Peyer's patch (tissue), 4 donors: Measurements from ENCODE around the gene PRPF19.
A peak's percentile ranks its signal among the peaks of the same experiment; 100 is the strongest.

Experiments used
- POLR2A ChIP-seq, 2 donors: fragments of 450-650 bp; IDR thresholded peaks; one replicate each; pipeline ENCODE4 v1.5.1; 2017; ENCODE audit warnings: antibody characterized with exemption in 2 of 2, mild to moderate bottlenecking in 2 of 2, moderate library complexity in 2 of 2
- TF ChIP-seq, protein P1 (sequence below), 6 experiments: fragments of 450-650 bp in 4 of 6; fragments of 200-600 bp in 2 of 6; sonication (generic) in 1 of 6; IDR thresholded peaks; one replicate each; pipeline ENCODE4 v1.5.1; 2017 to 2019; ENCODE audit warnings: antibody characterized with exemption in 6 of 6, mild to moderate bottlenecking in 3 of 6, moderate library complexity in 1 of 6

DNA sequence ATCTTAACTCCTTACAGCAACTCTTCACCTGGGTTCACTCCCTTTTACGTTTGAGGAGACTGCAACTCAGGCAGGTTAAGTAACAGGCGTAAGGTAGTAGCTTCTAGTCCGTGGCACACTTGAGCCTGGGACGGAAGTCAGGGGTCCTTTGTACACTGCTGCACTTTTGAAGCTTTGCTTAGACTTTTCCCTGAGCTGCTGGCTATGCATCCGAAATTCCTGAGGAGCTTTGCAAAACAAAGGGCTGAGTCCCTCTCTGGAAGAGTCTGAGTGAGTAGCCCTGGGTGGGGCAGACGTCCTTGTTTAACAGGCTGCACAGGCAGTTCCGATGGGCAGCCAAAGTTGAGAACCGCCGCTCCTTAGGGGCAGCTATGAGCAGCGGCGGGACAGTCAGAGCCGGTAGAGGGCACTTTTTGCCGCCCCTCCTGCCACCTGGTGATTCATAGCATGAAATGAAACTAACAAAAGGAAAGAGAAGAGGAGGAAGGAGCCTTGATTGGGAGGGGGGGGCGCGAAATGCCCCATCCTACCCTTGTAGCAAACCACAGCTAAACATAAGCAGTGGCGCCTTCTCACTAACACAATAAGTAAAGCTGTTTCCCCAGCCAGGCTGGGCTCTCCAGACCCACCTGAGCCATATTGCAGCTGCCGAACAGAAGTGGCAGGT lies 9.0 kb upstream of the PRPF19 start:
- TF ChIP-seq, protein P1, sequence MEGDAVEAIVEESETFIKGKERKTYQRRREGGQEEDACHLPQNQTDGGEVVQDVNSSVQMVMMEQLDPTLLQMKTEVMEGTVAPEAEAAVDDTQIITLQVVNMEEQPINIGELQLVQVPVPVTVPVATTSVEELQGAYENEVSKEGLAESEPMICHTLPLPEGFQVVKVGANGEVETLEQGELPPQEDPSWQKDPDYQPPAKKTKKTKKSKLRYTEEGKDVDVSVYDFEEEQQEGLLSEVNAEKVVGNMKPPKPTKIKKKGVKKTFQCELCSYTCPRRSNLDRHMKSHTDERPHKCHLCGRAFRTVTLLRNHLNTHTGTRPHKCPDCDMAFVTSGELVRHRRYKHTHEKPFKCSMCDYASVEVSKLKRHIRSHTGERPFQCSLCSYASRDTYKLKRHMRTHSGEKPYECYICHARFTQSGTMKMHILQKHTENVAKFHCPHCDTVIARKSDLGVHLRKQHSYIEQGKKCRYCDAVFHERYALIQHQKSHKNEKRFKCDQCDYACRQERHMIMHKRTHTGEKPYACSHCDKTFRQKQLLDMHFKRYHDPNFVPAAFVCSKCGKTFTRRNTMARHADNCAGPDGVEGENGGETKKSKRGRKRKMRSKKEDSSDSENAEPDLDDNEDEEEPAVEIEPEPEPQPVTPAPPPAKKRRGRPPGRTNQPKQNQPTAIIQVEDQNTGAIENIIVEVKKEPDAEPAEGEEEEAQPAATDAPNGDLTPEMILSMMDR (IDR thresholded peaks at IDR 0.05): peak in 4 of 6 experiments; percentile 16 to 32 (median 24)
- TF ChIP-seq POLR2A (IDR thresholded peaks at IDR 0.05): no peak
